ENCODE data around the gene CDHR1.
A peak's percentile ranks its signal among the peaks of the same experiment; 100 is the strongest.
"Not testable (repeated sequence)": the region's sequence is repeated elsewhere in the genome, so short reads cannot be mapped to it uniquely, and the experiment has no call there.

The CDHR1 gene

DNA sequence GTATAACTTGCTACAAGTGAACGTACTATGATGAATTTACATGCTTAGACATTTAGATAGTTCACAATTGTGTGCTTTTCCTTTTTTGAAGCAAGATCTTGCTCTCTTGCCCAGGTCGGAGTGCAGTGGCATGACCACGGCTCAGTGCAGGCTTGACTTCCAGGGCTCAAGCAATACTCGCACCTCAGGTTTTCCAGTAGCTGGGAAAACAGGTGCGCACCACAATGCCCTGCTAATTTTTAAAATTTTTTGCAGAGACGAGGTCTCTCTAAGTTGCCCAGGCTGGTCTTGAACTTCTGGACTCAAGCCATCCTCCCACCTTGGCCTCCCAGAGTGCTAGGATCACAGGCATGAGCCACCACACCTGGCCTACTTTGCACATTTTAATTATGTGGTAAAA, 18.9 kb upstream of the CDHR1 start:
- no peak for DNase-seq

DNA sequence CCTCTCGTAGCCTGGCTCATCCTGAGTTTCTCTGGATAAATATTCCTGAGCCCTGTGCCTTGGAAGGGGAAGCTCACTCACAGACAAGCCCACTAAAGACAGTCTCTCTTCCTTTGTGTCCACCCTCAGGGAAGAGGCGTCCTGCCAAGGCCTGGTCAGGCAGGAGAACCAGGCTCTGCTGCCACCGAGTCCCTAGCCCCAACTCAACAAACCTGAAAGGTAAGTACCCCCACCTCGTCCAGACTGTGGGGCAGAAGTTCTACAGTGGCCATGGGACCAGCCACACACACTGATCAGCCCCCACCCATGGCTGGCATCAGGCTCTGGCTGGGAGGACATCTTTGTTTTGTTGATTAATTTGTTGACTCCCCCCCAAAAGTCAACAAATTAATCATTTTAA, 18.0 kb upstream of the CDHR1 start:
- DNase-seq: no peak

DNA sequence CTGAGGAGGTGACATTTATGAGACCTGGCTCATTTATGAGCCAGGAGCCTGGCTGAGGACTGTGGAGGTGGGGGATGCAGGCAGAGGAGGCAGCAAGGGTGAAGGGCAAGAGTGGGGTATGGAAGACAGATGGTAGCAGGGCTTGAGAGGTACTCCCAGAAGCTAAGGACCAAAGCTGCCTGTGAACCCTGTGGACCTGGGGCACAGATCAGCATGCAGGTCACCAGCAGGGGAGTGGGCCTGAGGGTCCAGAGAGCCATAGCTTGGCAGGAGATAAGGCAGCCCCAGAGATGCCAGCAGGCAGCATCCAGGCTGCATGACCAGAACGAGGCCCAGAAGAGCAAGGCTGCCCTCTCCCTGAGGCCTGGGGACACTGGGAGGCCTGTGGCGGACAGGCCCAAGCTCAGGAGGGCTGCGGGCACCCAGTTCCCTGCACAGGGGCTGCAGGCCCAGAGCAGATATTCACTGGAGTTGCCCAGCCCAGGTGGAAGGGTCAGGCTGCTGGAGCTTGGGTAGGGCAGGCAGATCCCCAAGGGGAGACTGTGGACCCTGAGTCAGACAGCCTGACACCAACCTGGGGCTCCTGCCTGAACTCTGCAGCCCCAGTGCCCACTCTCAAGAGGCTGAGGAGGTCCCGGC, 17.4 kb upstream of the CDHR1 start:
- no peak for DNase-seq

DNA sequence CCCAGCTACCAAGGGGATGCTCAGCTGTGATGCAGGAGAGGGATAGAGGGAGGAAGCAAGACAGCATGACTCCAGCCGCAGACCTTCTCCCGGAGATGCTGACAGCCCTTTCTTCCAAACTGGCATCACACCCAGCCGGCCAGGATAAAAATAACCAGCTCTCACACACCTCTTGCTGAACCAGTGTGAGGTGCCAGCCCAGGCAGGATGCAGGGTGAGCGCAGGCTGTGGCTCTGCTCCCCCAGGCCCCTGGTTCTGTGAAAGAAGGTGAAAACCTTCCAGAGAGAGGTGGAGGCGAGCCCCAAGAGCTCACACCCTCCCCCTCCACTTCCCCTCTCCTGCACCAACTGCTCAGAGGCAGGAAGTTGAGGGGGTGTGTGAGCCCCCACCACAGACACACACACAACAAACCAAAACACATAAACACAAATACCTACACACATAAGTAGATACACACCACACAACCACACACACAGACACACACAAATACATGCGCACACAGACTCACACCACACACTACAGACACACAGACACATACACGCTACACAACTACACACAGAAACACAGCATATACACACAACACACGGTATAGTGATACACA, 16.7 kb upstream of the CDHR1 start:
- peak in 1 of 2 experiments; percentile 15 for DNase-seq

DNA sequence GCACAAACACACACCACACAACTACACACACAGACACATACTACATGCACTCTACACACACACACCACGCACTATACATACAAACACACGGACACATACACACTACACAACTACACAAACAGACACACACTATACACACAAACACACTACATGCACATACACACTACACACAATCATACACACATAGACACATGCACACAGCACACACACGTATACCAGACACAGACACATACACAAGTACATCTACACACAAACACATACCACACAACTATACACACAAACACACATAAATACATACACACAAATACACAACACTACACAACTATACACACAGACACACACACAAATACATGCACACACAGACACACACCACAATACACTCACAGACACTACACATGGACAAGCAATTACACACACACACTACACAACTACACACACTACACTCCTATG, 16.2 kb upstream of the CDHR1 start:
- no peak for DNase-seq

DNA sequence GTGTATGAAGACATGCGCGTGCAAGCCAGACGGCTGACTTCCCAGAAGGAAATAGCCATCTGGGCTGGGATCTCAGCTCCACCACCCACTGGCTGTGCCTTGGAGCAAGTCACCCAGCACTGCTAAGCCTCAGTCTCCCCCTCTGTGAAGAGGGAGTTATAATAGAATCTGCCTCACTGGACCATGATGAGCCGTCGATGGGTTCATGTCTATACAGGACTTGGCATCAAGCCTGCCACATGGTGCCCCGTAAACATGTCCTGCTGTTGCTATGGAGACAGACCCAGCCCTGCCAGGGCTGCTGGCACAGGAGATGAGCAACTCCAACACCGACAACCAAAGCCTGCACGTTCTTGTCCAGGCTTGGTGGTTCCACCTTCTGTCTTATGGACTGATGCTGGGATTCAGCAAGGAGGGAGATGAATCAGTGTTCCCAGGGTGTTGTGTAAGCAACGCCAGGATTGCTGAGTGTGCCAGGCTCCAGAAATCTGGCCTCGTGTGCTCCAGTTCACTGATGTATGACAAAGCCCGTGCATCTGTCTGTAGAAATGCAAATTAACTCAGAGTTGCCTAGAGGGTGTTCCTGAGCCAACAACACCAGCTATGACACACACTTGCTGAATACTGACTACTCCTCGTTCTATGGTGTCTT, 15.2 kb upstream of the CDHR1 start:
- no peak for DNase-seq

DNA sequence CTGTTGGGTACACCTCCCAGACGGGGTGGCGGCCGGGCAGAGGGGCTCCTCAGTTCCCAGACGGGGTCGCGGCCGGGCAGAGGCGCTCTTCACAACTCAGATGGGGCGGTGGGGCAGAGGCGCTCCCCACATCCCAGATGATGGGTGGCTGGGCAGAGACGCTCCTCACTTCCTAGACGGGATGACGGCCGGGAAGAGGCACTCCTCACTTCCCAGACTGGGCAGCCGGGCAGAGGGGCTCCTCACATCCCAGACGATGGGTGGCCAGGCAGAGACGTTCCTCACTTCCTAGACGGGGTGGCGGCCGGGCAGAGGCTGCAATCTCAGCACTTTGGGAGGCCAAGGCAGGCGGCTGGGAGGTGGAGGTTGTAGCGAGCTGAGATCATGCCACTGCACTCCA, 14.0 kb upstream of the CDHR1 start:
- not testable (repeated sequence) for DNase-seq

DNA sequence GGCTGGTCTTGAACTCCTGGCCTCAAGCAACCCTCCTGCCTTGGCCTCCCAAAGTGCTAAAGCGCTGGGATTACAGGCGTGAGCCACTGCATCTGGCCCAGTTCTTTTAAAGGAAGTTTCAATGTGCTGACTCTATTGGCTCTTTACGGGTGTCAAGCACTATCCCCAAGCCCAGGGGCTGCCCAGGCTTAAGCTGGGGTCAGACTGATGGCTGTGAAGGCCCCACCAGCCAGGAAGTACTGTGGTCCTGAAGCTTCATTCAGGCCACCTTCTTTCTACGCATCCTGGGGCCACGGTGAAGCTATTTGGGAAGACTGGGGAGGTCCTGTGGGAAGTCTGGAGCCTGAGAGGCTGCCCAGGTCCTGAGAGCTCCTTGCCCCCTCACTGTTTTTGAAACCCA, 12.7 kb upstream of the CDHR1 start:
- no peak for DNase-seq

DNA sequence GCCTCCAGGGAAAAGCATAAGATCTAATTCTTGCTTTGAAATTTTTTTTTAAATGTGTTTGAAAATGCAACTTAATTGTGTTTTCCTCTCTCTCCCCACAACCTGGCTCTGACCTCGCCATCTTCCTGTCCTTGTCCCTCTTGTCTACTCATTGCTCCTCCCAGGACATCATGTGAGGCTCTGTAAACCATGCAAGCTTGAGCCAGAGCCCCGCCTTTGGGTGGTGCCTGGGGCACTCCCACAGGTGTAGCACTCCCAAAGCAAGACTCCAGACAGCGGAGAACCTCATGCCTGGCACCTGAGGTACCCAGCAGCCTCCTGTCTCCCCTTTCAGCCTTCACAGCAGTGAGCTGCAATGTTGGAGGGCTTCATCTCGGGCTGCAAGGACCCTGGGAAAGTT, 9.8 kb upstream of the CDHR1 start:
- no peak for DNase-seq

DNA sequence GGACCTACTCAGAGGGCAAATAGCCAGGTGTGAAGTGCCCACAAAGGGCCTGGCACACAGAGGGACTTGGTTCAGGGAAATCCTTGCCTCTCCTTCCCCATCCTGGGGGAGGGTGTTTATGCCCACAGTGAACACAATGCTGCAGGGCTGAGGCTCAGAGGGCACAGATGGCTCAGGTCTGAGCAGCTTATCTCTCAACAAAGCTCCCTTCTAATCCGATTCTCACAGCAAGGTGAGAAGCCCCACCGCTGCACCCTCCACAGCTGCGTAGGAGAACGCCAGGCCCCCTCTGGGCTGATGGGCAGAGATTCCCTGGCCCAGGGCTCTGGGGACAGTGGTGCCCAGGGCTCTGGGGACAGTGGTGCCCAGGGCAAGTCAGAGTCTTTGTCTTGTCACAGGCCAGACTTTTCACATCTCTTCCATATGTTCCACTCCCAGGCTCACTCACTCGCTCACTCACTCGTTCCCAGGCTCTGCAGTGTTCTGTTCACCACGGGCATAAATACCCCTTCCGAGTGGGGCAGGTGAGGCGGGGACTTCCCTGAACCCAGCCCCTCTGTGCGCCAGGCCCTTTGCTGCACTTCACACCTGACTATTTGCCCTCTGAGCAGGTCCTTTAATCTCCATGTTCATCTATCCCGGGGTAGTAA, 8.7 kb upstream of the CDHR1 start:
- no peak for DNase-seq

DNA sequence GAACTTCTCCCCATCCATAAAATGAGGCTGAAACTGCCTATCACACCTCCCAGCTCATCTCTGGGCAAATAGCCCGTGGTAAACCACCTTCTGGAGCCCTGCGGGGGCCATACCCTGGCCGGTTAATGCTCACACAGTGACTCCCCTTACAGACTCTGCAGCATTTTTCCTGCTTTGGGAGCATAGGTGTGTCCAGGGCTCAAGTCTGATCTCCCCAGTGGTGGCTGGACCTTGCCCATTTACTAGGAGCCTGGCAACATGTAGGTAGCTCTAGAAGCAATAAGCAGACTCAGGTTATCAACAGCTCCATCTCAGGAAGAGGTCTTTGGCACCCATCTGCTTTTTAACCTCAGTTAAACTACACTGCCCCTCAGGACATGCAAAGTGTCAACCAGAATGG, 5.5 kb upstream of the CDHR1 start:
- DNase-seq: no peak

DNA sequence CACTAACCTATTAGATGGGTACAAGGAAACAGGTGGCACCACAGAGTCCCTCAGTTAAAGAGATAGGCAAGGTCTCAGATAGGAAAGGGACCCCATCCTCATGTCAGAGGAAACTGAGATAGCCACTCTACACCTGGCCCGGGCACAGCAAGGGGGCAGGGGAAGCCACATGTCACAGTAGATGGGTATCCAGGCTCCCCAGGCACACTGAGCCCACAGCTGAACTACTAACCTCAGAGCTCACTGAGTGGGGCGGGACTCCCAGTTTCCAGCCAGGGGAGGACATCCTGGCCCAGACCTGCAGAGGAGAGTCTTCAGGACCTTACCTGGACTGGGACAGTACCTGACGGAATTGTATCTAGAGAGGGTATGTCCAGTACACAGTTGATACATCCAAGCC, 3.7 kb upstream of the CDHR1 start:
- DNase-seq: no peak

DNA sequence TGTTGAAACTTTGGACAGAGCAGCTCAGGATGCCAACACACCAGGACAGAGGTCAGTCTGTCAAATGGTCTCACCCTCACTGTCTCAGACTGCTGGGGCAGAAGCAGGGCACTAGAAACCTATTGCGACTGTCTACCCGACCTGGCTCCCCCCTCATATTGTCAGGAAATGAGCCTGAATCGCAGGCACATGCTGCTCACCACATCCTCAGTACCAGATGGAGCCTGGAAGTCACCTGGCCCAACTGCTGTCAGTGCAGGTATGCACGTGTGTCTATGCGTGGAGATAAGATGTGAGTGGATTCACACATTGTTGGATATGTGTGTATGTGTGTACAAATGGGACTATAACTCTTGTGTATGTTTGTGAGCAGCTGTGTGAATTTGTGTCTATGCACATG, 3.2 kb upstream of the CDHR1 start:
- DNase-seq: no peak

DNA sequence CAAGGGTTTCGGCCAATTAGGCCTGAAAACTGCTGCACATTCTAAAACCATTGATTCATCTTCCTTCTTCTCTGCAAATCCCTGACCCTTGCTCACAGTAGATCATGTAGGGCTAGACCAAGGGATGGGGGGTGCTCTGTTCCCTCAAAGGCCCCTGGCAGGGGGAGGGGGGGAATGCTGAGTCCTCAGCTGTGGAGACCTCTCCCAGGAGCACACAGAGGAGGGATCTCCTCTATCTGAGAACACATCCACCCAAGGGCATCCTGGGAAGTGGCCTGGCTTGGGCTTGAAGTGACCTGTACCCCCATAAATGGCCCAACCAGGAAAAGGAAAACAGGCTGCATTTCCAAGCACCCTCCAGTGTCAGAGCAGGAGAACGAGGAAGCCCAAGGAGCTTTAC, 1.0 kb upstream of the CDHR1 start:
- DNase-seq: no peak

DNA sequence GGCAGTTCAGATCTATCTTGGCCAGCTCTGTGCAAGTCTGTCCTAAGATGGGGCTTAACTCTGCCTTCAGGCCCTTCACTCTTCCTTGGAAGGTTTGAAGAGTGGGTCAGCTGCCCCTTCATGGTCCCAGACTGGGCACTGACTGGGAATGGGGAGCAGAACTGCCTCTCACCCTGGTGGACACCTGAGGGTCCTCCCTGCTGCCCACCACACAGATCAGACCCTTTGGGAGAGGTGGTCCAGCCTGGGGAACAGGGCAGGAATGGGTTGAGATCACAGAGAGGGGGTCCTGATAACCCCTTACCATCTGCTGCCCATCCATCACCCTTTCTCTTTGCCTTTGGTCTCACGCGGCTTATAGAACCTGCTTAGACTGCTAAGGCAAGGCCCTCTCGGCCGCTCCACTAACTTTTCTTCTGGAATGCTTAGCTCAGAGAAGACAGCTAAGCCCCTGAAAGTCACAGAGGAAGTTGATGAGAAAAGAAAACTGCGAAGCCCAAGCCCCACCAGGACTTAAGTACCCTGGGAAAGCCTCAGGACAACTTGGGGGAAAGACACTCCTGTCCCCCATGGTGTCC, 402 bp upstream of the CDHR1 start:
- no peak for DNase-seq

DNA sequence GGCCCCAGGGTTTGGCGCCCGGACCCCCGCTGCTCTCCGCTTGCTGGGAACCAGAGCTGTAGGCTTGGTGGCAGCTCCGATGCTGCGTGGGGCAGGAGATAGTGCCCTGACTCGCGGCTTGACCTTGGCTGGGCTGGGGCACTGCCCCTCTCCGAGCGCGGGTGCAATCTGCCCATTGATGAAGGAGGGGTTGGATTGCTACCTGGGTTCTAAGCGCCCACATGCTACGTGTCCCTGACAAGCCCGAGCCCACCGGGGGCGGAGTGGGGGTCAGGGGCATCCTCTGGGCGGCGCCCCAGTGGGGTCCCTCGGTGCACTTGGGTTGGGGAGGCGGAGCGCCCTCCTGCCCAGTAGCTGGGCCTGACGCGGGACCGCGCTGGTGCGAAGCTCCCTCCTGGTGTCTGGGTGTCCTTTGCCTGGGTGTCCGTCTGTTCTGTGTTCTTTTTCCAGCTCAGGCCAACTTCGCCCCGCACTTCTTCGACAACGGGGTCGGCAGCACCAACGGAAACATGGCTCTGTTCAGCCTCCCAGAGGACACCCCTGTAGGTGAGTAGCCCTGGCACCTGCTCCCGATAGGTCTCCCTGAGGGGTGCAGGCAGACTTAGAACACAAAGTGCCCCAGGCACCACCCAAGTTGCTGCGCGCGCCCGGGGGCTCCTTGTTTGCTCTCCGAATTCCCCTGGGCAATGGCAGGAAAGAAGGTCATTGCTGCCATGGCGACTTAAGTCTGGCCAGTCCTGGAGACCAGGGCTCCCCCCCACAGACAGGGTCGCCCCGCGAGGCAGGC, 900 bp downstream of the CDHR1 start:
- DNase-seq: no peak

DNA sequence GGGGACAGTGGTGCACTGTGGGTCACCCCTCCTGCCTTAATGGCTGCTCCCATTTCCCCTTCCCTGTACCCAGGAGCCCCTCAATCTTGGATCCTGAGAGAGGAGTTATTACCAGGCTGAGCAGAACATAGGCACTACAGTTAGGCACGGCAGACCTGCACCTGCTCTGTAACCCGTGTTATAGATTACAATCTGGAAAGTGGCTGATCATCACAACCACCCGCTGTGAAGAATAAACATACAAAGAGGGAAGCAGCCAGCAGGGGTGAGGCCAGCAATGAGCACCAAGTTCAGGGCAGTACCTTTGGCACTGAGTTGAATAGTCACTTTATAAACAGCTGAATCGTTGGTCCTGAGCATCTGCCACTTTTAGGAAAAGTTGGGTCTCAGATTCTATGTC, 1.7 kb downstream of the CDHR1 start:
- DNase-seq: no peak

DNA sequence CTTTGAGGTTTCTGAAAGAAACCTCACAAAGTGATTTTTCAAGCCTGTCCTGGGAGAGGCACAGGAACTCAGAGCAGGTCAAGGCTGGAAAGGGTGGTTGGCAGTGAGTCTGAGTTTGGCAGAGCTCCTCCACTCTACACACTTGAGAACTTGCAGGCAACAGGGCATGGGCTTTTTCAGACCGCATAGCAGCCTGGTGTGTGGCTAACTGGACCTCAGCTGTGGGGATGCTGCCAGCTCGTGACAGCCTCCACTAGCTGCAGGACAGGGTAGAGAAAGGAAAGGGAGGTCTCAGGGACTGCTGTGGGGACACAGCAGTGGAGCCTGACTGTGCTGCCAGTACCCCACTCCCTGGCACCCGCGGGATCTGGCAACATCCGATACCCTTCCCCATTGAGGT, 2.6 kb downstream of the CDHR1 start:
- no peak for DNase-seq

DNA sequence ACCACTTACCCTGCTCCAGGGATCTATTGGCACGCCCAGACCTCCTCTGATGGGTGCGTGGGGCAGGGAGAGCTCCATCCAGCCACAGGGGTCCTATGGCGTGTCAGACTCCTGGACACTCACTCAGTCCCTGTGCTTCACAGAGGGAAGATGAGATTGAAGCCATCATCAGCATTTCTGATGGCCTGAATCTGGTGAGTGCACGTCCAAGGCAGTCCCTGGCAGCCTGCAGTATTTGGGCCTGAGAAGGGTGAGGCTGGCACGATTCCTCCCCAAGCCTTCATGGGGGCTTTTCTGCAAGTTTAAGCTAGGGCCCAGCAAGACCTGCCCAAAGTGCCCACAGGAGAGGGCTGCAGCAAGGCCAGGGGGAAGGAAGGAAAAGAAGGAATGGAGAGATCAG, 3.3 kb downstream of the CDHR1 start:
- DNase-seq: no peak

DNA sequence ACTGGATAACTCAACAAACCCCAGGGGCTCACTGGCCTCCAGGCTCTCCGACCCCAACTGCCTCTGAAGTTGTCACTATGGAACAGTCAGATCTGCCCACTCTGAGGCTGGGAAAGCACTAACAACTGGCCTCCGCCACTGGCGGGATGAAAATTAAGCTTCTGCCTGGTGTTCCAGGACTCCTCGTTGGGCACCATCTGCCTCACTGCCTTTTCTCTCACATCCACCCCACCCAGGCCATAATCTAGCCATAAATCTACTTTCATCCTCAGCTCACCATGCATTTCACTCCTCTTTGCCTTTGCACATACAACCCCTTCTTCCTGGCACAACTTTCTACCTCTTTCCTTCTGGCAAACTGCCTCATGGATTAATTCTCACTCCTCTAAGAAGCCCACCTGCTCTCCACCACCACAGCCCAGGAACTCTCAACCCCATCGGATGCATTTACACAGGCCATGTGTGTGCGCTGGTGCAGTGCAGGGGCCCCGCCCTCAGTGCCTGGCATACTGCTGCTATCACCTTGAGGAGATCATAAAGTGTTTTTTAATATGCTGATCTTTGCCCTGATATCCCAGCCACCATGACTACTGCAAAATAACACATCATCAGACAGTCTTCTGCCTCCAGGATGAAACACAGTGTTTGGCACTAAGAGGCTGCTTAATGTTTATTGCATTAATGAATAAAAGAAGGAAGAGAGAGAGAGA, 4.0 kb downstream of the CDHR1 start:
- DNase-seq: no peak

DNA sequence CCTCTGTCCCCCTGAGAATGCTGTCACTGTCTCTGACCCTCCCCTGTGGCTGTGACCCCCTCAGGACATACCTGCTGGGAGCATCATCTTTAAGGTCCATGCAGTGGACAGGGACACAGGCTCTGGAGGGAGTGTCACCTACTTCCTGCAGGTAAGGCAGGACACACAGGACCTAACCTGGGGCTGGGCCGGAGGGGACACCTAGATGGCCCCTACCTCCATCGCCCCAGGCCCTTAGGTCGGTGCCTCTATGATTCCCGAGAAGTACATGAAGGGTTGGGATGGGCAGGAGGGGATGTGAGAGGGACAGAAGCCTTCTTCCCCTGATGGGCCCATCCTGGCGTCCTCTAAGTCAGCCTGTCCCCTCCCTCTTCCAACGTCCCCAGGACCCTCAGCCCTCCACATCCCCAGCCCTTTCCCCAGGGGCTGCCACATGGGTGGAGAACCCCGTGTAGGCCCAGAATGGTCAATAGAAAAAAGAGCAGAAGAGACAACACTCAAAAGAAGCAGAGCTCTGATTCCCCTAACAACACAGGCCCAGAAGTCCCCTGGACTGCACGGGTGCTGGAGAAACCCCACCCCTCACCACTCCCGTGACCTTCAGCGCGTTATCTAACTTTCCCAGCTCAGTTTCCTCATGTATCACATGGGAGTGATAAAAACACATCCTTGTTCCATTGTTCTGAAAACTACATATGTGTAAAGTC, 6.4 kb downstream of the CDHR1 start:
- DNase-seq: no peak

DNA sequence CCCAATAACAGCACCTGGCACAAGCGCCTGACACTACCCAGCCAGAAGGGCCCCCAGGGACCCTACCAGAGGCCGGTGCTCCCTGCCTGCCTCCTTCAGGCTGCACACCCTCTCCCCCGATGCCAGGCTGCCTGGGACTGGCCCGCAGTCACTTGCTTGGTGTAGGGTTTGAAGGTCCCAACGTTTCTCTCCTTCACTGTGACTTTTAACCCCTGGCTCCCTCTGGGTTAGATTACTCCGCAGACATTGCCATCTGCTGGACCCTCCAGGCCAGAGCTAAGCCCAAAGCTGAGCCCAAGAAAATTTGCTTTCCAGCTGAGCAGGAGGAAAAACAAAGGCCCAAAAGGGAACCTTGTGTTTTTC, 6.9 kb downstream of the CDHR1 start:
- DNase-seq: no peak

All from activated CD4-positive, alpha-beta T cell treated with anti-CD3 and anti-CD28 coated beads, Interleukin-2, amount 50 U/mL, for 48 hours (primary cell).